WTC11 (cell line): ENCODE measurements around the gene KIAA0232. TPM values are rescaled to one million over a fixed set of nuclear protein-coding genes. Genes with fewer than 3 reads are reported as not detected.
"Not testable (repeated sequence)": the region's sequence is repeated elsewhere in the genome, so short reads cannot be mapped to it uniquely, and the experiment has no call there.

Experiments used
- ATAC-seq: fragments of 200-7000 bp; cut with Tn5 transposase; 2 replicates; pipeline ENCODE4 v1.10.0; 2021; ENCODE audit warnings: mild to moderate bottlenecking, moderate library complexity
- CTCF ChIA-PET: fragments of 300-600 bp; sonication (Branson Sonifier 250); formaldehyde crosslinking; loops from one replicate; lab custom pipeline; 2021; ENCODE audit warnings: antibody characterized with exemption; lab: Charles Lee
- POLR2A ChIA-PET: fragments of 350-600 bp; sonication (Branson Sonifier 250); formaldehyde crosslinking; loops from one replicate; lab custom pipeline; 2021; ENCODE audit warnings: antibody characterized with exemption; lab: Charles Lee
- DNase-seq: peaks from one replicate; pipeline ENCODE4 v3.0.0; 2021; ENCODE audit warnings: low spot score
- H3K27ac Mint-ChIP-seq: 2 replicates; pipeline ENCODE4 v1.8.0; 2021; ENCODE audit warnings: mixed read lengths
- H3K27me3 Mint-ChIP-seq: 2 replicates; pipeline ENCODE4 v1.8.0; 2021; ENCODE audit warnings: low read depth, mild to moderate bottlenecking, moderate library complexity, mixed read lengths
- H3K36me3 Mint-ChIP-seq: 2 replicates; pipeline ENCODE4 v1.8.0; 2021; ENCODE audit warnings: mixed read lengths
- H3K4me1 Mint-ChIP-seq: 2 replicates; pipeline ENCODE4 v1.8.0; 2022; ENCODE audit warnings: mixed read lengths
- H3K4me3 Mint-ChIP-seq: 2 replicates; pipeline ENCODE4 v1.8.0; 2021; ENCODE audit warnings: mild to moderate bottlenecking, moderate library complexity, mixed read lengths
- H3K9me3 Mint-ChIP-seq: 2 replicates; pipeline ENCODE4 v1.8.0; 2021; ENCODE audit warnings: mixed read lengths
- EMX1 ChIP-seq: fragments of 250-450 bp; sonication (Bioruptor Pico); IDR thresholded peaks from 2 replicates; pipeline ENCODE4 v1.8.0; 2021; ENCODE audit warnings: mild to moderate bottlenecking
- FOXP1 ChIP-seq: sonication (generic); formaldehyde crosslinking; IDR thresholded peaks from 2 replicates; pipeline ENCODE4 v1.8.0; 2022; ENCODE audit warnings: missing genetic modification reagents, mild to moderate bottlenecking, moderate library complexity, borderline replicate concordance
- IRF2 ChIP-seq: sonication (generic); formaldehyde crosslinking; IDR thresholded peaks from 2 replicates; pipeline ENCODE4 v1.8.0; 2022; ENCODE audit warnings: low read depth, missing genetic modification reagents, borderline replicate concordance
- JAZF1 ChIP-seq: fragments of 250-450 bp; sonication (Bioruptor Pico); IDR thresholded peaks from 2 replicates; pipeline ENCODE4 v1.9.0; 2021; ENCODE audit warnings: moderate library complexity, mild to moderate bottlenecking, inconsistent platforms
- NR1H2 ChIP-seq: sonication (generic); formaldehyde crosslinking; IDR thresholded peaks from 2 replicates; pipeline ENCODE4 v1.9.0; 2021; ENCODE audit warnings: mild to moderate bottlenecking, moderate library complexity, missing genetic modification reagents
- RORB ChIP-seq: fragments of 250-450 bp; sonication (Bioruptor Pico); IDR thresholded peaks from 2 replicates; pipeline ENCODE4 v1.9.0; 2021; ENCODE audit warnings: mild to moderate bottlenecking
- SOX15 ChIP-seq: fragments of 250-450 bp; sonication (Bioruptor Pico); IDR thresholded peaks from 2 replicates; pipeline ENCODE4 v1.9.0; 2021; ENCODE audit warnings: mild to moderate bottlenecking
- TEAD4 ChIP-seq: sonication (generic); formaldehyde crosslinking; IDR thresholded peaks from 2 replicates; pipeline ENCODE4 v1.8.0; 2022; ENCODE audit warnings: mild to moderate bottlenecking, missing genetic modification reagents
- ZNF232 ChIP-seq: sonication (generic); formaldehyde crosslinking; IDR thresholded peaks from 2 replicates; pipeline ENCODE4 v1.8.0; 2022; ENCODE audit warnings: mild to moderate bottlenecking, missing genetic modification reagents
- ZNF263 ChIP-seq: sonication (generic); formaldehyde crosslinking; IDR thresholded peaks from 2 replicates; pipeline ENCODE4 v1.8.1; 2022; ENCODE audit warnings: low read depth, mild to moderate bottlenecking, moderate library complexity, missing genetic modification reagents
- total RNA-seq: library from RNA; stranded (reverse); gene quantifications from 3 replicates; pipeline ENCODE4 v1.2.3, GENCODE V29; 2021
- TF ChIP-seq, protein P1 (sequence below): sonication (generic); formaldehyde crosslinking; IDR thresholded peaks from 2 replicates; pipeline ENCODE4 v1.8.1; 2022; ENCODE audit warnings: missing genetic modification reagents, borderline replicate concordance
- TF ChIP-seq, protein P2 (sequence below): sonication (generic); formaldehyde crosslinking; IDR thresholded peaks from 2 replicates; pipeline ENCODE4 v1.8.0; 2022; ENCODE audit warnings: mild to moderate bottlenecking, missing genetic modification reagents
- TF ChIP-seq, protein P3 (sequence below): sonication (generic); formaldehyde crosslinking; IDR thresholded peaks from 2 replicates; pipeline ENCODE4 v1.8.1; 2023; ENCODE audit warnings: mild to moderate bottlenecking, missing genetic modification reagents
- TF ChIP-seq, protein P4 (sequence below): fragments of 250-450 bp; sonication (Bioruptor Pico); IDR thresholded peaks from 2 replicates; pipeline ENCODE4 v1.9.0; 2021; ENCODE audit warnings: mild to moderate bottlenecking, borderline replicate concordance
- TF ChIP-seq, protein P5 (sequence below): fragments of 250-450 bp; sonication (Bioruptor Pico); IDR thresholded peaks from 2 replicates; pipeline ENCODE4 v1.9.0; 2021; ENCODE audit warnings: mild to moderate bottlenecking
- TF ChIP-seq, protein P6 (sequence below): fragments of 250-450 bp; sonication (Bioruptor Pico); IDR thresholded peaks from 2 replicates; pipeline ENCODE4 v1.9.0; 2021; ENCODE audit warnings: moderate library complexity, mild to moderate bottlenecking, inconsistent platforms, borderline replicate concordance

Gene KIAA0232
- total RNA-seq, 1 experiment from 2014 or later = 23.2 TPM

DNA sequence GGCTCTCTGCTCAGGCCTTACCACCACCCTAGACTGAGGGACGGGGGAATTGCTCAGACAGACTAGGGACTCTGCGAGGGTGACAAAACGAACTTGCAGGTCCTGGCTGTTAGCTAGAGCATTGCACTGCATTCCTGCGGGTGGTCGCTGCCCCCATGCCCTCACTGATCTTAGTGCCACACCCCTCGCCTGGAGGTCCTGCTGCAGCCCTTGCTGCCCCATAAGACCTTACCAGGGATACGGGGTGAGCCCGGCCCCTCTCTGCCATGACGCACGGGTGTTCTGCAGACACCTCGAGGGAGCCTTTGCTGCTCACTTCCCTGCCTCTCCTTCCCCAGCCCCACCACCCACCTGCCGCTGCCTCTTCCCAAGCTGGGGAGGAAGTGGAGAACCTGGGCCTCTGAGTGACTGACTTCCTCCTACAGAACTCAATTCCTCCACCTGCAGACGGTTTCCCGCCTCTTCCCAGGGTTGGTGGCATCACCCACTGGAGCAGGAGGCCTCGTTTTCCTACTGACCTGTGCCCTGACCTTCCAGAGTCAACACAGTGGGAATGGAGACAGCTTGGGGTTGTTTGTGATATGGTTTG, 107.3 kb downstream of the KIAA0232 start (continued):
- TF ChIP-seq, protein P1, sequence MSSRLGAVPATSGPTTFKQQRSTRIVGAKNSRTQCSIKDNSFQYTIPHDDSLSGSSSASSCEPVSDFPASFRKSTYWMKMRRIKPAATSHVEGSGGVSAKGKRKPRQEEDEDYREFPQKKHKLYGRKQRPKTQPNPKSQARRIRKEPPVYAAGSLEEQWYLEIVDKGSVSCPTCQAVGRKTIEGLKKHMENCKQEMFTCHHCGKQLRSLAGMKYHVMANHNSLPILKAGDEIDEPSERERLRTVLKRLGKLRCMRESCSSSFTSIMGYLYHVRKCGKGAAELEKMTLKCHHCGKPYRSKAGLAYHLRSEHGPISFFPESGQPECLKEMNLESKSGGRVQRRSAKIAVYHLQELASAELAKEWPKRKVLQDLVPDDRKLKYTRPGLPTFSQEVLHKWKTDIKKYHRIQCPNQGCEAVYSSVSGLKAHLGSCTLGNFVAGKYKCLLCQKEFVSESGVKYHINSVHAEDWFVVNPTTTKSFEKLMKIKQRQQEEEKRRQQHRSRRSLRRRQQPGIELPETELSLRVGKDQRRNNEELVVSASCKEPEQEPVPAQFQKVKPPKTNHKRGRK (CRISPR knock-in tag) = no peak

DNA sequence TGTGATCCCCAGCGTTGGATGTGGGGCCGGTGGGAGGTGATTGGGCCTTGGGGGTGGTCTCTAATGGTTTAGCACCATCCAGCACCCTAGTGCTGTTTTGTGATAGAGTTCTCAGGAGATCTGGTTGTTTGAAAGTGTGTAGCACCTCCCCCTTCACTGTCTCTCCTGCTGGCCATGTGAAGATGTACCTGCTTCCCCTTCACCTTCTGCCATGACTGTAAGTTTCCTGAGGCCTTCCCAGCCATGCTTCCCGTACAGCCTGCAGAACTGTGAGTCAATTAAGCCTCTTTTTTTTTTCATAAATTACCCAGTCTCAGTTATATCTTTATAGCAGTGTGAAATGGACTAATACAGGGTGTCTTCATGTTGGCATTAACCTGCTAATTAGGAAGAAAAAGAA, 107.8 kb downstream of the KIAA0232 start:
- ChIA-PET POLR2A (no interaction called here), CTCF (no interaction called here)
- DNase-seq = no peak
- H3K27ac Mint-ChIP-seq = no peak overlapping the region
- peaks cover 10% of the 10 kb centered on the region for H3K9me3 Mint-ChIP-seq
- ATAC-seq = no peak
- H3K36me3 Mint-ChIP-seq = peaks cover 12% of the 10 kb centered on the region
- peaks cover 4% of the 10 kb centered on the region for H3K4me1 Mint-ChIP-seq
- no peak overlapping the region for H3K4me3 Mint-ChIP-seq
- H3K27me3 Mint-ChIP-seq = no peaks in the 10 kb centered on the region
- TF ChIP-seq NR1H2 (CRISPR knock-in tag) = no peak

DNA sequence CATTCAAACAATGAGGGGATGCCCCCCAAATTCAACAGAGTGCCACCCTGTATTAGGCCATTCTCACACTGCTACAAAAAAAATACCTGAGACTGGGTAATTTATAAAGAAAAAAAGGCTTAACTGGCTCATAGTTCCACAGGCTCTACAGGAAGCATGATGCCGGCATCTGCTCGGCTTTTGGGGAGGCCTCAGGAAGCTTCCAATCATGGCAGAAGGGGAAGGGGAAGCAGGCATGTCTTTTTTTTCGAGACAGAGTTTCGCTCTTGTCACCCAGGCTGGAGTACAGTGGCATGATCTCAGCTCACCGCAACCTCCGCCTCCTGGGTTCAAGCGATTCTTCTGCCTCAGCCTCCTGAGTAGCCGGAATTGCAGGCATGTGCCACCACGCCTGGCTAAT, 108.4 kb downstream of the KIAA0232 start:
- H3K27me3 Mint-ChIP-seq, H3K4me3 Mint-ChIP-seq, H3K27ac Mint-ChIP-seq, H3K4me1 Mint-ChIP-seq, POLR2A ChIA-PET, ATAC-seq, DNase-seq: not testable (repeated sequence)
- peaks cover 12% of the 10 kb centered on the region for H3K36me3 Mint-ChIP-seq
- CTCF ChIA-PET = interaction anchor here (1.7 to 2.0 kb wide), 2 partner anchors 16 to 17 kb away, joined by 7 to 8 read pairs; no protein-coding TSS in a partner anchor
- peaks cover 10% of the 10 kb centered on the region for H3K9me3 Mint-ChIP-seq

DNA sequence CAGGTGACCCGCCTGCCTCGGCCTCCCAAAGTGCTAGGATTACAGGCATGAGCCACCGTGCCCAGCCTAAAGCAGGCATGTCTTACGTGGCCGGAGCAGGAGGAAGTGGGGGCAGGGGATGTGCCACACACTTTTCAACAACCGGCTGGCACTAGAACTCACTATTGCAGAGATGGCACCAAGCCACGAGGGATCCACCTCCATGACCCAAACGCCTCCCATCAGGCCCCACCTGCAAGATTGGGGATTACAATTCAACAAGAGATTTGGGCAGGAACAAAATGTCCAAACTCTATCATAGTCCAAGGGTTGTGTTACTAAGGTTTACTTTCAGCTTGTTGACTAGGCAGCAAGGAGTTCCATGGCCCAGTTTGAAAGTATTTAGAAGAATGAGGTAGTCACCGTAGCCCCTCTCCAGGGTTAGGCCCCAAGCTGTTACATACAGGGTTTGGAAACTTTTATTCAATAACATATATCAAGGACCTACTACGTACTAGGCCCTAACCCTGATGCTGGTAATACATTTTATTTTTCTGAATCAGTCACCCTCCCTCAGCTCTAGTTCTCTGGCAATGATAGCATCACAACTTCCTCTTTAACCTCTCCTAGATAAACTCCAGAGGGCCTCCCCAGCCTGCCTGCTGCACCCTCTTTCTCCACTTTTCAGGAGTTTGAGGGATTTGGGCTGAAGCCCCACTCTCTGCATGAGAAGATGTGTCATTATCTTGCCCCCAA, 109.1 kb downstream of the KIAA0232 start:
- Mint-ChIP-seq H3K9me3 (peaks cover 10% of the 10 kb centered on the region), H3K4me3 (no peak overlapping the region), H3K36me3 (peaks cover 12% of the 10 kb centered on the region), H3K27me3 (no peaks in the 10 kb centered on the region), H3K4me1 (peaks cover 3% of the 10 kb centered on the region), H3K27ac (no peak overlapping the region)
- ChIA-PET POLR2A (no interaction called here), CTCF (interaction anchor here (1.0 to 2.2 kb wide), 5 partner anchors 16 to 210 kb away, joined by 3 to 8 read pairs (median 7); no protein-coding TSS in a partner anchor)
- DNase-seq (no peak), ATAC-seq (no peak)
- TF ChIP-seq FOXP1 (CRISPR knock-in tag) = no peak
- TF ChIP-seq IRF2 (CRISPR knock-in tag) = no peak
- TF ChIP-seq, protein P2, sequence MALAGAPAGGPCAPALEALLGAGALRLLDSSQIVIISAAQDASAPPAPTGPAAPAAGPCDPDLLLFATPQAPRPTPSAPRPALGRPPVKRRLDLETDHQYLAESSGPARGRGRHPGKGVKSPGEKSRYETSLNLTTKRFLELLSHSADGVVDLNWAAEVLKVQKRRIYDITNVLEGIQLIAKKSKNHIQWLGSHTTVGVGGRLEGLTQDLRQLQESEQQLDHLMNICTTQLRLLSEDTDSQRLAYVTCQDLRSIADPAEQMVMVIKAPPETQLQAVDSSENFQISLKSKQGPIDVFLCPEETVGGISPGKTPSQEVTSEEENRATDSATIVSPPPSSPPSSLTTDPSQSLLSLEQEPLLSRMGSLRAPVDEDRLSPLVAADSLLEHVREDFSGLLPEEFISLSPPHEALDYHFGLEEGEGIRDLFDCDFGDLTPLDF (CRISPR knock-in tag) = no peak
- TF ChIP-seq JAZF1 = no peak
- TF ChIP-seq, protein P3, sequence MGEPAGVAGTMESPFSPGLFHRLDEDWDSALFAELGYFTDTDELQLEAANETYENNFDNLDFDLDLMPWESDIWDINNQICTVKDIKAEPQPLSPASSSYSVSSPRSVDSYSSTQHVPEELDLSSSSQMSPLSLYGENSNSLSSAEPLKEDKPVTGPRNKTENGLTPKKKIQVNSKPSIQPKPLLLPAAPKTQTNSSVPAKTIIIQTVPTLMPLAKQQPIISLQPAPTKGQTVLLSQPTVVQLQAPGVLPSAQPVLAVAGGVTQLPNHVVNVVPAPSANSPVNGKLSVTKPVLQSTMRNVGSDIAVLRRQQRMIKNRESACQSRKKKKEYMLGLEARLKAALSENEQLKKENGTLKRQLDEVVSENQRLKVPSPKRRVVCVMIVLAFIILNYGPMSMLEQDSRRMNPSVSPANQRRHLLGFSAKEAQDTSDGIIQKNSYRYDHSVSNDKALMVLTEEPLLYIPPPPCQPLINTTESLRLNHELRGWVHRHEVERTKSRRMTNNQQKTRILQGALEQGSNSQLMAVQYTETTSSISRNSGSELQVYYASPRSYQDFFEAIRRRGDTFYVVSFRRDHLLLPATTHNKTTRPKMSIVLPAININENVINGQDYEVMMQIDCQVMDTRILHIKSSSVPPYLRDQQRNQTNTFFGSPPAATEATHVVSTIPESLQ (CRISPR knock-in tag) = no peak
- no peak for TF ChIP-seq EMX1
- TF ChIP-seq, protein P4, sequence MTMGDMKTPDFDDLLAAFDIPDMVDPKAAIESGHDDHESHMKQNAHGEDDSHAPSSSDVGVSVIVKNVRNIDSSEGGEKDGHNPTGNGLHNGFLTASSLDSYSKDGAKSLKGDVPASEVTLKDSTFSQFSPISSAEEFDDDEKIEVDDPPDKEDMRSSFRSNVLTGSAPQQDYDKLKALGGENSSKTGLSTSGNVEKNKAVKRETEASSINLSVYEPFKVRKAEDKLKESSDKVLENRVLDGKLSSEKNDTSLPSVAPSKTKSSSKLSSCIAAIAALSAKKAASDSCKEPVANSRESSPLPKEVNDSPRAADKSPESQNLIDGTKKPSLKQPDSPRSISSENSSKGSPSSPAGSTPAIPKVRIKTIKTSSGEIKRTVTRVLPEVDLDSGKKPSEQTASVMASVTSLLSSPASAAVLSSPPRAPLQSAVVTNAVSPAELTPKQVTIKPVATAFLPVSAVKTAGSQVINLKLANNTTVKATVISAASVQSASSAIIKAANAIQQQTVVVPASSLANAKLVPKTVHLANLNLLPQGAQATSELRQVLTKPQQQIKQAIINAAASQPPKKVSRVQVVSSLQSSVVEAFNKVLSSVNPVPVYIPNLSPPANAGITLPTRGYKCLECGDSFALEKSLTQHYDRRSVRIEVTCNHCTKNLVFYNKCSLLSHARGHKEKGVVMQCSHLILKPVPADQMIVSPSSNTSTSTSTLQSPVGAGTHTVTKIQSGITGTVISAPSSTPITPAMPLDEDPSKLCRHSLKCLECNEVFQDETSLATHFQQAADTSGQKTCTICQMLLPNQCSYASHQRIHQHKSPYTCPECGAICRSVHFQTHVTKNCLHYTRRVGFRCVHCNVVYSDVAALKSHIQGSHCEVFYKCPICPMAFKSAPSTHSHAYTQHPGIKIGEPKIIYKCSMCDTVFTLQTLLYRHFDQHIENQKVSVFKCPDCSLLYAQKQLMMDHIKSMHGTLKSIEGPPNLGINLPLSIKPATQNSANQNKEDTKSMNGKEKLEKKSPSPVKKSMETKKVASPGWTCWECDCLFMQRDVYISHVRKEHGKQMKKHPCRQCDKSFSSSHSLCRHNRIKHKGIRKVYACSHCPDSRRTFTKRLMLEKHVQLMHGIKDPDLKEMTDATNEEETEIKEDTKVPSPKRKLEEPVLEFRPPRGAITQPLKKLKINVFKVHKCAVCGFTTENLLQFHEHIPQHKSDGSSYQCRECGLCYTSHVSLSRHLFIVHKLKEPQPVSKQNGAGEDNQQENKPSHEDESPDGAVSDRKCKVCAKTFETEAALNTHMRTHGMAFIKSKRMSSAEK = no peak
- TF ChIP-seq, protein P5, sequence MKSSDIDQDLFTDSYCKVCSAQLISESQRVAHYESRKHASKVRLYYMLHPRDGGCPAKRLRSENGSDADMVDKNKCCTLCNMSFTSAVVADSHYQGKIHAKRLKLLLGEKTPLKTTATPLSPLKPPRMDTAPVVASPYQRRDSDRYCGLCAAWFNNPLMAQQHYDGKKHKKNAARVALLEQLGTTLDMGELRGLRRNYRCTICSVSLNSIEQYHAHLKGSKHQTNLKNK = no peak
- no peak for TF ChIP-seq TEAD4
- TF ChIP-seq, protein P6, sequence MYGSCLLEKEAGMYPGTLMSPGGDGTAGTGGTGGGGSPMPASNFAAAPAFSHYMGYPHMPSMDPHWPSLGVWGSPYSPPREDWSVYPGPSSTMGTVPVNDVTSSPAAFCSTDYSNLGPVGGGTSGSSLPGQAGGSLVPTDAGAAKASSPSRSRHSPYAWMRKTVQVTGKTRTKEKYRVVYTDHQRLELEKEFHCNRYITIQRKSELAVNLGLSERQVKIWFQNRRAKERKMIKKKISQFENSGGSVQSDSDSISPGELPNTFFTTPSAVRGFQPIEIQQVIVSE = no peak
- no peak for TF ChIP-seq RORB (CRISPR knock-in tag)
- no peak for TF ChIP-seq ZNF263 (CRISPR knock-in tag)
- TF ChIP-seq SOX15 = no peak
- no peak for TF ChIP-seq ZNF232
